ENCODE measurements around the gene RANBP1. TPM values are rescaled to one million over a fixed set of nuclear protein-coding genes. Genes with fewer than 3 reads are reported as not detected.

The RANBP1 gene
- total and polyA plus RNA-seq, 9 of the 15 experiments (the other 6 are each of a cell fraction or from before 2014, with no cell fraction given): 162 to 2,891 (median 1,289) TPM

- no peak for TF ChIP-seq UBTF (IDR thresholded peaks at IDR 0.05; ENCODE audit: borderline replicate concordance in 1 of 2, low read depth in 2 of 2, low read length in 2 of 2)
- no peak for TF ChIP-seq ATF2 (CRISPR knock-in tag; IDR thresholded peaks at IDR 0.05)
- TF ChIP-seq MYBL2 (IDR thresholded peaks at IDR 0.05; ENCODE audit: low read depth): no peak
- no peak for TF ChIP-seq MYBL2 (CRISPR knock-in tag; IDR thresholded peaks at IDR 0.05; ENCODE audit: borderline replicate concordance)
- TF ChIP-seq SMAD1 (IDR thresholded peaks at IDR 0.05; ENCODE audit: low read depth, low read length, partially characterized antibody): peak; percentile 73
- TF ChIP-seq NFIC (IDR thresholded peaks at IDR 0.05): no peak
- no peak for TF ChIP-seq U2AF1 (optimal IDR thresholded peaks at IDR 0.05; ENCODE audit: low read depth, low read length)
- no peak; the same call in none of the 2 replicates for TF ChIP-seq ZBTB17 (CRISPR knock-in tag; IDR thresholded peaks at IDR 0.05)
- TF ChIP-seq TEAD4 (IDR thresholded peaks at IDR 0.05; ENCODE audit: low read length): no peak
- TF ChIP-seq TEAD4 (CRISPR knock-in tag; IDR thresholded peaks at IDR 0.05; ENCODE audit: borderline replicate concordance): no peak
- no peak for TF ChIP-seq SOX6 (IDR thresholded peaks at IDR 0.05)
- no peak for TF ChIP-seq SNAPC5 (CRISPR knock-in tag; IDR thresholded peaks at IDR 0.05)
- no peak for TF ChIP-seq KLF1 (tag; IDR thresholded peaks at IDR 0.05)
- no peak for TF ChIP-seq ZNF174 (CRISPR knock-in tag; IDR thresholded peaks at IDR 0.05)
- TF ChIP-seq CSDE1 (IDR thresholded peaks at IDR 0.05): no peak
- peak; percentile 84; the same call in 1 of the 2 replicates for TF ChIP-seq RHOXF2B (CRISPR knock-in tag; conservative IDR thresholded peaks at IDR 0.05)
- peak; percentile 78 for TF ChIP-seq DMBX1 (CRISPR knock-in tag; IDR thresholded peaks at IDR 0.05; ENCODE audit: borderline replicate concordance)
- peak in 1 of 2 experiments; percentile 30; a peak in 2 of 4 replicates for TF ChIP-seq RAD21 (CRISPR knock-in tag; conservative IDR thresholded peaks at IDR 0.05 in 1 of 2, IDR thresholded peaks at IDR 0.05 in 1 of 2)
- no peak for TF ChIP-seq MLLT1 (IDR thresholded peaks at IDR 0.05)
- TF ChIP-seq SRSF1 (IDR thresholded peaks at IDR 0.05; ENCODE audit: low read depth, low read length): peak; percentile 65; the same call in 1 of the 2 replicates
- TF ChIP-seq ARHGAP35 (IDR thresholded peaks at IDR 0.05; ENCODE audit: partially characterized antibody): no peak
Observed at GRCh38 chr22:20080776-20081654, 34.9 kb upstream of the RANBP1 start (continued).

Data from K562 (cell line).